GM12892 (cell line): Measurements from ENCODE around the gene LNX1.
"Not testable (repeated sequence)": the region's sequence is repeated elsewhere in the genome, so short reads cannot be mapped to it uniquely, and the experiment has no call there.

Experiments
- DNase-seq: peaks from one replicate; pipeline ENCODE4 v3.0.0; 2011; ENCODE audit not compliant: insufficient read length
- FAIRE-seq: peaks from 2 replicates; lab custom pipeline; 2011; peaks lifted over from hg19 to GRCh38; lab: Jason Lieb, UNC
- POLR2A ChIP-seq: IDR thresholded peaks from 2 replicates; pipeline ENCODE4 v1.6.1; 2011; ENCODE audit warnings: low read depth, low read length, control low read depth
- POLR2AphosphoS5 ChIP-seq: IDR thresholded peaks from 2 replicates; pipeline ENCODE4 v1.6.1; 2011; ENCODE audit warnings: low read depth, low read length, control low read depth
- TAF1 ChIP-seq: IDR thresholded peaks from 2 replicates; pipeline ENCODE4 v1.6.1; 2011; ENCODE audit warnings: low read depth, mild to moderate bottlenecking, control low read depth, low read length, borderline replicate concordance

LNX1 gene

GRCh38 chr4:53483250-53483649, 108.0 kb downstream of the LNX1 start:
- no peak for FAIRE-seq

GRCh38 chr4:53481586-53481985, 109.7 kb downstream of the LNX1 start:
- FAIRE-seq (no peak), DNase-seq (no peak)
- TF ChIP-seq TAF1 (no peak), POLR2A (no peak), POLR2AphosphoS5 (no peak)

More at GRCh38 chr4:53483250-53483649, 108.0 kb downstream of the LNX1 start:
- DNase-seq: no peak
- TF ChIP-seq TAF1 (no peak), POLR2AphosphoS5 (no peak), POLR2A (no peak)

DNA sequence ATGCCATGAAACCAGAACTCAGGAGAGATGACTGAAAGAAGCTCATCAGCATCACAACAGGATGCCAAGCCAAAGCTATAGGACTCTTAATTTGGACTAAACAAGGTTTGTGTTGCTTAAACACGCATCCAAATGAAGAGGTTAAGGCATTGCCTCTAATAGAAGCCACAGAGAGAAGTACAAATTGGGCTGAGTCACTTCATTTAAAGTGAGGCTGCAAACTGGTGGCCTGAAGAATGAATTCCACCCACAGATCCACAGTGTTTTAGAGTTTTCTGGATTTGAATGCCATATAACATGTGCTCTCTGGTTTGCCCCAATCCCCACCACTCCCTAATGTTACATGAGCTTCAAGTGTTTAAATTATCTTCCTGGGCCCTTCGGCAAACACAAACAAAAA, 110.4 kb downstream of the LNX1 start:
- TF ChIP-seq POLR2A (no peak), POLR2AphosphoS5 (no peak), TAF1 (no peak)

GRCh38 chr4:53479736-53480525, 111.4 kb downstream of the LNX1 start:
- no peak for TF ChIP-seq TAF1
- no peak for TF ChIP-seq POLR2A
- TF ChIP-seq POLR2AphosphoS5: no peak
- FAIRE-seq: no peak
- no peak for DNase-seq

More for the DNA sequence above, 110.4 kb downstream of the LNX1 start:
- no peak for DNase-seq
- FAIRE-seq: no peak

- no peak for FAIRE-seq
- TF ChIP-seq TAF1: no peak
- TF ChIP-seq POLR2AphosphoS5: no peak
- no peak for DNase-seq
These were observed 112.4 kb downstream of the LNX1 start for GRCh38 chr4:53478671-53479456.

DNA sequence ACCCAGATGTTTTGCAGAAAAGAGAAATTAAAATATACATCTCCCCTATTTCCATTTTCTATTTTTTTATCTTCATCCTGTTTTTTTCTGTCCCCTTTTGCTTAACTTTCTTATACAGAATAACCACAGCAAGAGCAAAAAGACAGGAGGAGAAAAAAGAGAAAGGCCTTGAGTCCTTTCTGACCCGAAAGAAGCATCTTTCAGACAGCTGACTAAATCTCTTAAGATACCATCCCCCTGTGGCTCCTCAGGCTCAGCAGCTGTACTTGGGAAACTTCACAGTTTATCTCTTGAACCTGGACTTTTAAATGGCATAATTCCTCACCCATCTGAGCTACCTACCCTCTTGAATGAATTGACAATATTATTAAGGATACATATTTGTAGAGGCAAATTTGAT, 113.7 kb downstream of the LNX1 start:
- DNase-seq (no peak), FAIRE-seq (no peak)
- no peak for TF ChIP-seq TAF1
- no peak for TF ChIP-seq POLR2AphosphoS5
- no peak for TF ChIP-seq POLR2A

DNA sequence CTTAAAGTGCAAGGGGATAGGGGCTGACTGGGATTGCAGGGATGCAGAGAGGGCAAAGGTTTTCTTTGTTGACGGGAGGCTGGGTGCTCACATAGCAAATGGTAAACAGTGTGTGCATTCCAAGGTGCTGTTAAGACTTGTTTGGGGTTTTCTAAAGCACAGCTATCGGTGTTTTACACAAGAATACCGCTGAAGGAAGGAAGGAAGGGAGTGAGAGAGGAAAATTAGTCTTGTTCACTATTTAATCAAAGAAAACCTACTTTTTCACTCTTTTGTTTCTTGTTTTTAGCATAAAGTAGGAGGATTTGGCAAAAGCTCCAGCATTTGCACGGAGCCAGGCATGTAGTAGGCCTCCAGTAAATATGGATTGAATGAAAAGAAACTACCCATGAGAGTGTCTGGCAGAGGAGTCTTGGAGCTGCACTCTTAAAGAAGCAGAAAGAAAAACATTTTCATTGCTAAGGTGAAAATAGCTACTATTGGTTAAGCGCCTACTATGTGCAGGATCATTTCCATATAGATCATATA, 114.2 kb downstream of the LNX1 start:
- DNase-seq (no peak), FAIRE-seq (no peak)
- TF ChIP-seq POLR2AphosphoS5: no peak

GRCh38 chr4:53476232-53477037, 114.9 kb downstream of the LNX1 start:
- TF ChIP-seq POLR2A: no peak
- TF ChIP-seq POLR2AphosphoS5: no peak
- TF ChIP-seq TAF1: no peak
- DNase-seq (no peak), FAIRE-seq (no peak)

- DNase-seq, FAIRE-seq: not testable (repeated sequence)
These were observed 124.7 kb downstream of the LNX1 start for GRCh38 chr4:53466576-53466975.

GRCh38 chr4:53465891-53466290, 125.4 kb downstream of the LNX1 start:
- FAIRE-seq (no peak), DNase-seq (no peak)
- no peak for TF ChIP-seq POLR2AphosphoS5
- no peak for TF ChIP-seq POLR2A
- no peak for TF ChIP-seq TAF1

DNA sequence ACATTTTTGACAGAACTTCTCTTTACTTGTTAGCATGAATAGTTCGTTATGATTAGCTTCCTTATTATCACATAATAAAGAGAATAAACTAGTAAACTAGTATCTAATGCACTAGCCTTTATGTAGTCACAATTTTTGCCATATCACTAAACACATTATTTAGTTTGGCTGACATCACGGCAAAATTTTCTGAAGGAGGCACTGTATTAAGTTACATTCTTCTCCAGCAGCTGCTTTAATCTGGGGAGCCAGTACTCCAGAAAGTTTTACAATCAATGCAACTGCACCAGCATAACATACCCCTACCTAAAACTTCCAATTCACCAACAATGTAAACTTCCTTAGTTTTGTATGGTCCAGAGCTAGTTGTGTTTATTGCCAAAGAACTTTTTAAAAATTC, 126.0 kb downstream of the LNX1 start:
- FAIRE-seq (no peak), DNase-seq (no peak)
- TF ChIP-seq TAF1 (no peak), POLR2A (no peak), POLR2AphosphoS5 (no peak)
